GM12878 (cell line): ENCODE data around the gene ZNF415. TPM values are rescaled to one million over a fixed set of nuclear protein-coding genes. Genes with fewer than 3 reads are reported as not detected.

Experiments
- ATAC-seq: fragments of 200-7000 bp; cut with Tn5 transposase; 3 replicates; pipeline ENCODE4 v1.9.1; 2020; ENCODE audit warnings: mild to moderate bottlenecking, moderate library complexity
- BruUV-seq: library from RNA; stranded (reverse); fragments of 400-500 nt; replicated peaks from 2 replicates; lab custom pipeline; 2021; lab: Mats Ljungman, UMichigan
- CTCF ChIA-PET: fragments of 300-600 bp; sonication (Branson Sonifier 250); formaldehyde crosslinking; extraction: SDS; loops from one replicate; lab custom pipeline; 2021; ENCODE audit warnings: inconsistent platforms; lab: Yijun Ruan, JAX
- POLR2A ChIA-PET: fragments of 350-600 bp; formaldehyde crosslinking; extraction: SDS; loops from one replicate; lab custom pipeline; 2021; ENCODE audit warnings: inconsistent platforms; lab: Charles Lee
- RAD21 ChIA-PET: fragments of 300-600 bp; sonication (Branson Sonifier 250); formaldehyde crosslinking; loops from one replicate; lab custom pipeline; 2023; ENCODE audit warnings: antibody characterized with exemption; ENCODE audit not compliant: unreplicated experiment; lab: Charles Lee
- SMC1A ChIA-PET: fragments of 300-600 bp; sonication (Branson Sonifier 250); formaldehyde crosslinking; loops from one replicate; lab custom pipeline; 2023; ENCODE audit not compliant: unreplicated experiment, uncharacterized antibody; lab: Charles Lee
- DNase-seq: peaks from one replicate; pipeline ENCODE4 v3.0.0-alpha.2; 2011; ENCODE audit warnings: low read depth, low spot score
- FAIRE-seq: peaks from 3 replicates; lab custom pipeline; 2011; peaks lifted over from hg19 to GRCh38; lab: Jason Lieb, UNC
- H2AFZ ChIP-seq: 2 replicates; pipeline ENCODE4 v1.6.0; 2011; ENCODE audit warnings: low read depth, low read length, control low read depth; ENCODE audit not compliant: control insufficient read depth
- H3K27ac ChIP-seq: 2 replicates; pipeline ENCODE4 v1.5.1; 2011; ENCODE audit warnings: control low read depth; ENCODE audit not compliant: control insufficient read depth, insufficient read depth
- H3K27me3 ChIP-seq, 2 experiments: replicated peaks in 1 of 2; 2 replicates each; pipeline versions ENCODE4 v1.6.0 to v1.6.1; 2011; ENCODE audit warnings: low read length in 1 of 2; ENCODE audit not compliant: control insufficient read depth in 2 of 2, insufficient read depth in 2 of 2
- H3K36me3 ChIP-seq, 2 experiments: 2 replicates each; pipeline ENCODE4 v1.5.1; 2011; ENCODE audit warnings: low read length in 1 of 2; ENCODE audit not compliant: control insufficient read depth in 2 of 2, insufficient read depth in 2 of 2
- H3K4me1 ChIP-seq: 2 replicates; pipeline ENCODE4 v1.6.1; 2011; ENCODE audit warnings: mild to moderate bottlenecking, low read length, moderate library complexity, mixed read lengths; ENCODE audit not compliant: control insufficient read depth, insufficient read depth
- H3K4me2 ChIP-seq: 2 replicates; pipeline ENCODE4 v1.6.0; 2011; ENCODE audit warnings: control low read depth; ENCODE audit not compliant: control insufficient read depth, insufficient read depth
- H3K4me3 ChIP-seq: fragments of 200-600 bp; sonication (generic); 2 replicates; pipeline ENCODE4 v1.5.1; 2016
- H3K79me2 ChIP-seq: 2 replicates; pipeline ENCODE4 v1.6.0; 2011; ENCODE audit warnings: low read length; ENCODE audit not compliant: control insufficient read depth, insufficient read depth
- H3K9ac ChIP-seq: 2 replicates; pipeline ENCODE4 v1.8.0; 2011; ENCODE audit warnings: low read length, control low read depth, mixed read lengths; ENCODE audit not compliant: control insufficient read depth, insufficient read depth
- H3K9me3 ChIP-seq: replicated peaks from 3 replicates; pipeline ENCODE4 v1.5.1; 2011; ENCODE audit warnings: mild to moderate bottlenecking, low read length; ENCODE audit not compliant: control insufficient read depth, insufficient read depth
- H4K20me1 ChIP-seq: 2 replicates; pipeline ENCODE4 v1.6.0; 2011; ENCODE audit not compliant: control insufficient read depth, insufficient read depth
- EED ChIP-seq: sonication (generic); IDR thresholded peaks from 2 replicates; pipeline ENCODE4 v1.6.1; 2016; ENCODE audit warnings: antibody characterized with exemption, low read depth
- ESRRA ChIP-seq: IDR thresholded peaks from 2 replicates; pipeline ENCODE4 v1.6.1; 2012; ENCODE audit warnings: mild to moderate bottlenecking, low read length, improper control_type of control experiment
- EZH2 ChIP-seq: IDR thresholded peaks from 2 replicates; pipeline ENCODE4 v1.6.1; 2012; ENCODE audit warnings: low read depth, mild to moderate bottlenecking, control low read depth, inconsistent platforms, low read length, borderline replicate concordance; ENCODE audit not compliant: control insufficient read depth
- HCFC1 ChIP-seq: fragments of 150-350 bp; IDR thresholded peaks from 2 replicates; pipeline ENCODE4 v1.6.1; 2014; ENCODE audit warnings: low read length
- NBN ChIP-seq: fragments of 450-650 bp; IDR thresholded peaks from 2 replicates; pipeline ENCODE4 v1.6.1; 2016
- NR2C1 ChIP-seq: fragments of 450-650 bp; IDR thresholded peaks from 2 replicates; pipeline ENCODE4 v1.6.1; 2017; ENCODE audit warnings: antibody characterized with exemption, mild to moderate bottlenecking, moderate library complexity
- RBBP5 ChIP-seq: fragments of 200-600 bp; sonication (generic); conservative IDR thresholded peaks from 2 replicates; pipeline ENCODE4 v1.6.1; 2016
- RCOR1 ChIP-seq: conservative IDR thresholded peaks from 2 replicates; pipeline ENCODE4 v1.6.1; 2012; ENCODE audit warnings: low read depth, low read length, improper control_type of control experiment
- SMAD5 ChIP-seq: IDR thresholded peaks from 2 replicates; pipeline ENCODE4 v1.6.1; 2016; ENCODE audit warnings: antibody characterized with exemption, low read depth
- SUZ12 ChIP-seq: fragments of 200-600 bp; sonication (generic); IDR thresholded peaks from one replicate; pipeline ENCODE4 v1.6.1; 2018; ENCODE audit warnings: antibody characterized with exemption, mild to moderate bottlenecking; ENCODE audit not compliant: unreplicated experiment
- WGBS: methylation state at CpG from one replicate; pipeline ENCODE4 v1.1.6; 2016; ENCODE audit warnings: low lambda C conversion rate; ENCODE audit not compliant: insufficient replicate concordance, insufficient coverage; ENCODE audit errors: missing lambda C conversion rate; 5-methylcytosine and 5-hydroxymethylcytosine counted together
- in situ Hi-C: fragments of 300-500 bp; cut with MboI; formaldehyde crosslinking; loops from 9 replicates; pipeline ENCODE4 v1.14.3; 2018; ENCODE audit warnings: mixed read lengths
- intact Hi-C: fragments of 100-400 bp; cut with micrococcal nuclease; formaldehyde crosslinking; loops from one replicate; pipeline ENCODE4 v1.14.2; 2022; ENCODE audit not compliant: unreplicated experiment
- polyA plus RNA-seq, 11 experiments: library from polyadenylated mRNA; depleted of rRNA in 4 of 11; unstranded in 6 of 11; stranded (reverse) in 5 of 11; fragments of >200 nt; fragmentation: Nextera tagmentation in 4 of 11; fragmentation: Illumina TruSeq in 1 of 11; extraction: Ambion mirVana in 4 of 11; extraction: Trizol in 1 of 11; gene quantifications; 1 replicate in 1 of 11; 2 replicates in 10 of 11; pipeline versions ENCODE4 v1.2.1 to v1.2.3, GENCODE V29; 2011 to 2016; ENCODE audit warnings: inconsistent platforms in 2 of 11, missing spikeins in 2 of 11, low read depth in 1 of 11
- total RNA-seq, 4 experiments: library from RNA; depleted of rRNA in 3 of 4; stranded (reverse); fragments of >200 nt in 3 of 4; fragmentation: Illumina TruSeq in 1 of 4; extraction: Trizol in 1 of 4; gene quantifications; 2 replicates each; pipeline versions ENCODE4 v1.2.1 to v1.2.3, GENCODE V29; 2013 to 2021
- TF ChIP-seq, protein P1 (sequence below): fragments of 450-650 bp; IDR thresholded peaks from 2 replicates; pipeline ENCODE4 v1.6.1; 2016; ENCODE audit warnings: mild to moderate bottlenecking, moderate library complexity, borderline replicate concordance
- TF ChIP-seq, protein P2 (sequence below): fragments of 150-350 bp; IDR thresholded peaks from 2 replicates; pipeline ENCODE4 v1.6.1; 2014; ENCODE audit warnings: mild to moderate bottlenecking, low read depth, low read length

The ZNF415 gene
- total and polyA plus RNA-seq, 10 of the 15 experiments (the other 5 are each of a cell fraction or from before 2014, with no cell fraction given): 0.03 to 0.13 (median 0.05) TPM; not detected in 6

DNA sequence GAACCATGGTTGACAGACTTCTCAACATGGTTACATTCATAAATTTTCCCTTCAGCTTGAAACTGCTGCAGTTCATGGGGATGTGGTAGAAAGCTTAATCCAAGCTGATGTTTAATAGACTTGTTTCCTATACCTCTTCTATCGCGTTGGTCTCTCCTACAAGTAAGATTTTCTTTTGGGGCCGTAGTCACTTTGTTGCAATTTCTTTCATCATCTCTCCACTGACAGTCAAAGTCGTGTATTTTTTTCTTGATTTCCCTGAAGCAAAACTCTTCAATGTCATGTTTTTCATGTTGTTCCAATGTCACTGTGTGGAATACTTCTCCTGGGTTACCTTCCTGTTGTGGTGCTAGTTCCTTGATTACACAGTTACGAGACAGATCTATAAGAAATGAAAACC, 23.2 kb downstream of the ZNF415 start:
- Histone ChIP-seq H3K9ac (no peak overlapping the region), H4K20me1 (no peaks in the 10 kb centered on the region), H3K4me2 (no peak overlapping the region), H3K79me2 (no peaks in the 10 kb centered on the region), H3K4me3 (no peak overlapping the region), H3K27me3 (no peaks in the 10 kb centered on the region), H3K36me3 (no peaks in the 10 kb centered on the region), H3K4me1 (no peaks in the 10 kb centered on the region), H2AFZ (no peak overlapping the region), H3K9me3 (peaks cover 2% of the 10 kb centered on the region; the same call in 2 of the 3 replicates), H3K27ac (no peak overlapping the region)
- WGBS: 39% methylated on average over 5 of the region's 5 CpGs
- RAD21 ChIA-PET: no interaction called here
- ATAC-seq (no peak), DNase-seq (no peak), FAIRE-seq (no peak)
- POLR2A ChIA-PET: no interaction called here
- CTCF ChIA-PET: no interaction called here
- no TSS peak for BruUV-seq
- in situ Hi-C loops (no loop called here), intact Hi-C loops (loop anchor here (10.0 kb wide), 1 partner anchor 995 kb away; the partner anchor contains the start of genes NDUFA3 and OSCAR)
- SMC1A ChIA-PET: no interaction called here
- TF ChIP-seq SMAD5 (no peak), ESRRA (no peak), HCFC1 (no peak), EED (no peak), SUZ12 (no peak), EZH2 (no peak), RBBP5 (no peak), NBN (no peak), RCOR1 (no peak), NR2C1 (no peak)
- TF ChIP-seq, protein P1, sequence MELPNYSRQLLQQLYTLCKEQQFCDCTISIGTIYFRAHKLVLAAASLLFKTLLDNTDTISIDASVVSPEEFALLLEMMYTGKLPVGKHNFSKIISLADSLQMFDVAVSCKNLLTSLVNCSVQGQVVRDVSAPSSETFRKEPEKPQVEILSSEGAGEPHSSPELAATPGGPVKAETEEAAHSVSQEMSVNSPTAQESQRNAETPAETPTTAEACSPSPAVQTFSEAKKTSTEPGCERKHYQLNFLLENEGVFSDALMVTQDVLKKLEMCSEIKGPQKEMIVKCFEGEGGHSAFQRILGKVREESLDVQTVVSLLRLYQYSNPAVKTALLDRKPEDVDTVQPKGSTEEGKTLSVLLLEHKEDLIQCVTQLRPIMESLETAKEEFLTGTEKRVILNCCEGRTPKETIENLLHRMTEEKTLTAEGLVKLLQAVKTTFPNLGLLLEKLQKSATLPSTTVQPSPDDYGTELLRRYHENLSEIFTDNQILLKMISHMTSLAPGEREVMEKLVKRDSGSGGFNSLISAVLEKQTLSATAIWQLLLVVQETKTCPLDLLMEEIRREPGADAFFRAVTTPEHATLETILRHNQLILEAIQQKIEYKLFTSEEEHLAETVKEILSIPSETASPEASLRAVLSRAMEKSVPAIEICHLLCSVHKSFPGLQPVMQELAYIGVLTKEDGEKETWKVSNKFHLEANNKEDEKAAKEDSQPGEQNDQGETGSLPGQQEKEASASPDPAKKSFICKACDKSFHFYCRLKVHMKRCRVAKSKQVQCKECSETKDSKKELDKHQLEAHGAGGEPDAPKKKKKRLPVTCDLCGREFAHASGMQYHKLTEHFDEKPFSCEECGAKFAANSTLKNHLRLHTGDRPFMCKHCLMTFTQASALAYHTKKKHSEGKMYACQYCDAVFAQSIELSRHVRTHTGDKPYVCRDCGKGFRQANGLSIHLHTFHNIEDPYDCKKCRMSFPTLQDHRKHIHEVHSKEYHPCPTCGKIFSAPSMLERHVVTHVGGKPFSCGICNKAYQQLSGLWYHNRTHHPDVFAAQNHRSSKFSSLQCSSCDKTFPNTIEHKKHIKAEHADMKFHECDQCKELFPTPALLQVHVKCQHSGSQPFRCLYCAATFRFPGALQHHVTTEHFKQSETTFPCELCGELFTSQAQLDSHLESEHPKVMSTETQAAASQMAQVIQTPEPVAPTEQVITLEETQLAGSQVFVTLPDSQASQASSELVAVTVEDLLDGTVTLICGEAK: no peak
- TF ChIP-seq, protein P2, sequence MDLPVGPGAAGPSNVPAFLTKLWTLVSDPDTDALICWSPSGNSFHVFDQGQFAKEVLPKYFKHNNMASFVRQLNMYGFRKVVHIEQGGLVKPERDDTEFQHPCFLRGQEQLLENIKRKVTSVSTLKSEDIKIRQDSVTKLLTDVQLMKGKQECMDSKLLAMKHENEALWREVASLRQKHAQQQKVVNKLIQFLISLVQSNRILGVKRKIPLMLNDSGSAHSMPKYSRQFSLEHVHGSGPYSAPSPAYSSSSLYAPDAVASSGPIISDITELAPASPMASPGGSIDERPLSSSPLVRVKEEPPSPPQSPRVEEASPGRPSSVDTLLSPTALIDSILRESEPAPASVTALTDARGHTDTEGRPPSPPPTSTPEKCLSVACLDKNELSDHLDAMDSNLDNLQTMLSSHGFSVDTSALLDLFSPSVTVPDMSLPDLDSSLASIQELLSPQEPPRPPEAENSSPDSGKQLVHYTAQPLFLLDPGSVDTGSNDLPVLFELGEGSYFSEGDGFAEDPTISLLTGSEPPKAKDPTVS: no peak
